ENCODE results near the gene ANKRD18A.
"Not testable (repeated sequence)": the region's sequence is repeated elsewhere in the genome, so short reads cannot be mapped to it uniquely, and the experiment has no call there.

DNA sequence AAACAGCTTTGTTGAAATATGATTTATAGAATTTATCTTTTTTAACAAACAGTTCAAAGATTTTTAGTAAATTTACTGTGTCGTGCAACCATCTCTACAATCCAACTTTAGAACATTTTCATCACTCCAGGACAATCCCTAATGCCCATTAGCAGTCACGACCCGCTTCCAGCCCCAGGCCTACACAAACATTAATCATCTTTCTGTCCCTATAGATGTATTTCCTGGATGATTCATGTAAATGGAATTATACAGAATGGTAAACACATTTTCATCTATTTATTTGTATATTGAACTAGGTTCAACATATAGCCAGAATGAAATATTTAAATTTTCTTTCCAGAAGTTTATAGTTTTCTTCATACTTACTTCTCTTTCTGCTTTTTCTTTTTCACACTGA lies 25.3 kb downstream of the ANKRD18A start:
- TF ChIP-seq TBP (optimal IDR thresholded peaks at IDR 0.05; ENCODE audit: low read depth, low read length); ZNF24 (IDR thresholded peaks at IDR 0.05); SMAD1 (IDR thresholded peaks at IDR 0.05; ENCODE audit: low read depth, low read length, partially characterized antibody); MAFF (IDR thresholded peaks at IDR 0.05; ENCODE audit: low read length); TAF1 (IDR thresholded peaks at IDR 0.05; ENCODE audit: control insufficient read depth, extremely low read depth, insufficient read depth, low read length, severe bottlenecking); CREB1 (IDR thresholded peaks at IDR 0.05); CREB1 (CRISPR knock-in tag; IDR thresholded peaks at IDR 0.05); PCBP1 (IDR thresholded peaks at IDR 0.05; ENCODE audit: low read depth, low read length, poor library complexity, severe bottlenecking); BCOR (IDR thresholded peaks at IDR 0.05); LARP7 (IDR thresholded peaks at IDR 0.05): not testable (repeated sequence)
- TF ChIP-seq, protein P1, sequence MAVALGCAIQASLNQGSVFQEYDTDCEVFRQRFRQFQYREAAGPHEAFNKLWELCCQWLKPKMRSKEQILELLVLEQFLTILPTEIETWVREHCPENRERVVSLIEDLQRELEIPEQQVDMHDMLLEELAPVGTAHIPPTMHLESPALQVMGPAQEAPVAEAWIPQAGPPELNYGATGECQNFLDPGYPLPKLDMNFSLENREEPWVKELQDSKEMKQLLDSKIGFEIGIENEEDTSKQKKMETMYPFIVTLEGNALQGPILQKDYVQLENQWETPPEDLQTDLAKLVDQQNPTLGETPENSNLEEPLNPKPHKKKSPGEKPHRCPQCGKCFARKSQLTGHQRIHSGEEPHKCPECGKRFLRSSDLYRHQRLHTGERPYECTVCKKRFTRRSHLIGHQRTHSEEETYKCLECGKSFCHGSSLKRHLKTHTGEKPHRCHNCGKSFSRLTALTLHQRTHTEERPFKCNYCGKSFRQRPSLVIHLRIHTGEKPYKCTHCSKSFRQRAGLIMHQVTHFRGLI (CRISPR knock-in tag; IDR thresholded peaks at IDR 0.05) = not testable (repeated sequence)
- TF ChIP-seq, protein P2, sequence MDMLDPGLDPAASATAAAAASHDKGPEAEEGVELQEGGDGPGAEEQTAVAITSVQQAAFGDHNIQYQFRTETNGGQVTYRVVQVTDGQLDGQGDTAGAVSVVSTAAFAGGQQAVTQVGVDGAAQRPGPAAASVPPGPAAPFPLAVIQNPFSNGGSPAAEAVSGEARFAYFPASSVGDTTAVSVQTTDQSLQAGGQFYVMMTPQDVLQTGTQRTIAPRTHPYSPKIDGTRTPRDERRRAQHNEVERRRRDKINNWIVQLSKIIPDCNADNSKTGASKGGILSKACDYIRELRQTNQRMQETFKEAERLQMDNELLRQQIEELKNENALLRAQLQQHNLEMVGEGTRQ (CRISPR knock-in tag; IDR thresholded peaks at IDR 0.05) = not testable (repeated sequence)
- TF ChIP-seq, protein P3, sequence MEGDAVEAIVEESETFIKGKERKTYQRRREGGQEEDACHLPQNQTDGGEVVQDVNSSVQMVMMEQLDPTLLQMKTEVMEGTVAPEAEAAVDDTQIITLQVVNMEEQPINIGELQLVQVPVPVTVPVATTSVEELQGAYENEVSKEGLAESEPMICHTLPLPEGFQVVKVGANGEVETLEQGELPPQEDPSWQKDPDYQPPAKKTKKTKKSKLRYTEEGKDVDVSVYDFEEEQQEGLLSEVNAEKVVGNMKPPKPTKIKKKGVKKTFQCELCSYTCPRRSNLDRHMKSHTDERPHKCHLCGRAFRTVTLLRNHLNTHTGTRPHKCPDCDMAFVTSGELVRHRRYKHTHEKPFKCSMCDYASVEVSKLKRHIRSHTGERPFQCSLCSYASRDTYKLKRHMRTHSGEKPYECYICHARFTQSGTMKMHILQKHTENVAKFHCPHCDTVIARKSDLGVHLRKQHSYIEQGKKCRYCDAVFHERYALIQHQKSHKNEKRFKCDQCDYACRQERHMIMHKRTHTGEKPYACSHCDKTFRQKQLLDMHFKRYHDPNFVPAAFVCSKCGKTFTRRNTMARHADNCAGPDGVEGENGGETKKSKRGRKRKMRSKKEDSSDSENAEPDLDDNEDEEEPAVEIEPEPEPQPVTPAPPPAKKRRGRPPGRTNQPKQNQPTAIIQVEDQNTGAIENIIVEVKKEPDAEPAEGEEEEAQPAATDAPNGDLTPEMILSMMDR (IDR thresholded peaks at IDR 0.05 in 2 of 3, conservative IDR thresholded peaks at IDR 0.05 in 1 of 3; ENCODE audit: insufficient read depth in 2 of 3, low read depth in 1 of 3, low read length in 3 of 3) = not testable (repeated sequence)
- TF ChIP-seq, protein P4, sequence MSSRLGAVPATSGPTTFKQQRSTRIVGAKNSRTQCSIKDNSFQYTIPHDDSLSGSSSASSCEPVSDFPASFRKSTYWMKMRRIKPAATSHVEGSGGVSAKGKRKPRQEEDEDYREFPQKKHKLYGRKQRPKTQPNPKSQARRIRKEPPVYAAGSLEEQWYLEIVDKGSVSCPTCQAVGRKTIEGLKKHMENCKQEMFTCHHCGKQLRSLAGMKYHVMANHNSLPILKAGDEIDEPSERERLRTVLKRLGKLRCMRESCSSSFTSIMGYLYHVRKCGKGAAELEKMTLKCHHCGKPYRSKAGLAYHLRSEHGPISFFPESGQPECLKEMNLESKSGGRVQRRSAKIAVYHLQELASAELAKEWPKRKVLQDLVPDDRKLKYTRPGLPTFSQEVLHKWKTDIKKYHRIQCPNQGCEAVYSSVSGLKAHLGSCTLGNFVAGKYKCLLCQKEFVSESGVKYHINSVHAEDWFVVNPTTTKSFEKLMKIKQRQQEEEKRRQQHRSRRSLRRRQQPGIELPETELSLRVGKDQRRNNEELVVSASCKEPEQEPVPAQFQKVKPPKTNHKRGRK (tag; IDR thresholded peaks at IDR 0.05) = not testable (repeated sequence)

Data from K562 (cell line).